Calu3 (cell line): ENCODE measurements around the gene KIF21B. TPM values are rescaled to one million over a fixed set of nuclear protein-coding genes. Genes with fewer than 3 reads are reported as not detected.

Experiments used
- BruUV-seq: library from RNA; stranded (reverse); fragments of 400-500 nt; replicated peaks from 2 replicates; lab custom pipeline; 2021; lab: Mats Ljungman, UMichigan
- CTCF ChIA-PET: fragments of 300-600 bp; sonication (Branson Sonifier 250); formaldehyde crosslinking; loops from one replicate; lab custom pipeline; 2022; ENCODE audit warnings: antibody characterized with exemption; lab: Charles Lee
- DNase-seq: peaks from one replicate; pipeline ENCODE4 v3.0.0; 2022
- H3K27ac Mint-ChIP-seq: one replicate; pipeline ENCODE4 v1.8.0; 2022; ENCODE audit warnings: mixed read lengths; ENCODE audit not compliant: unreplicated experiment
- H3K27me3 Mint-ChIP-seq: one replicate; pipeline ENCODE4 v1.8.0; 2022; ENCODE audit warnings: mixed read lengths; ENCODE audit not compliant: unreplicated experiment
- H3K36me3 Mint-ChIP-seq: one replicate; pipeline ENCODE4 v1.8.0; 2022; ENCODE audit warnings: mild to moderate bottlenecking, moderate library complexity, mixed read lengths; ENCODE audit not compliant: insufficient read depth, unreplicated experiment
- H3K4me1 Mint-ChIP-seq: one replicate; pipeline ENCODE4 v1.8.0; 2022; ENCODE audit warnings: mild to moderate bottlenecking, low read depth, mixed read lengths; ENCODE audit not compliant: unreplicated experiment
- H3K4me3 Mint-ChIP-seq: one replicate; pipeline ENCODE4 v1.8.0; 2022; ENCODE audit warnings: mild to moderate bottlenecking, low read depth, moderate library complexity, mixed read lengths; ENCODE audit not compliant: unreplicated experiment
- H3K9me3 Mint-ChIP-seq: one replicate; pipeline ENCODE4 v1.8.0; 2022; ENCODE audit warnings: low read depth, mixed read lengths; ENCODE audit not compliant: unreplicated experiment
- intact Hi-C: fragments of 100-400 bp; cut with micrococcal nuclease; formaldehyde crosslinking; loops from one replicate; pipeline ENCODE4 v1.10.0; 2022; ENCODE audit not compliant: unreplicated experiment
- total RNA-seq: library from RNA; stranded (reverse); gene quantifications from 2 replicates; pipeline ENCODE4 v1.2.3, GENCODE V29; 2022
- TF ChIP-seq, protein P1 (sequence below): fragments of 200-600 bp; IDR thresholded peaks from one replicate; pipeline ENCODE4 v1.8.0; 2022; ENCODE audit warnings: antibody characterized with exemption; ENCODE audit not compliant: unreplicated experiment

The KIF21B gene
- total RNA-seq, 1 experiment from 2014 or later, result 6.7 TPM

DNA sequence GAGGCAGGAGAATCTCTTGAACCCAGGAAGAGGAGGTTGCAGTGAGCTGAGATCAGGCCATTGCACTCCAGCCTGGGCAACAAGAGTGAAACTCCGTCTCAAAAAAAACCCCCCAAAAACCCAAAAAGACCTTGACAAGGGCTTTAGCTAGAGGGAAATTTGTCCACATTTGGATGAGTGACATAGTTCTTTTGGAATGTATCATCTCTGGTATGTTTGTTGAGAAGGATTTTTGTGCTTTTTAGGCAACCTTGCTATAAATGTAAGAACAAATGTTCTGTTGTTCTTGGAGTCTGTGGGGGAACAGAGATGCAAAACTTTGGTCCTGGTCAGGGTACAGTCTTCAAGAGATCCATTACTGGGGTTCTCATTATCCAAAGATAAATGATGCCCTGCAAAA is 99.9 kb downstream of the KIF21B start:
- intact Hi-C loops, result no loop called here
- no peaks in the 10 kb centered on the region for H3K9me3 Mint-ChIP-seq
- CTCF ChIA-PET, result no interaction called here

DNA sequence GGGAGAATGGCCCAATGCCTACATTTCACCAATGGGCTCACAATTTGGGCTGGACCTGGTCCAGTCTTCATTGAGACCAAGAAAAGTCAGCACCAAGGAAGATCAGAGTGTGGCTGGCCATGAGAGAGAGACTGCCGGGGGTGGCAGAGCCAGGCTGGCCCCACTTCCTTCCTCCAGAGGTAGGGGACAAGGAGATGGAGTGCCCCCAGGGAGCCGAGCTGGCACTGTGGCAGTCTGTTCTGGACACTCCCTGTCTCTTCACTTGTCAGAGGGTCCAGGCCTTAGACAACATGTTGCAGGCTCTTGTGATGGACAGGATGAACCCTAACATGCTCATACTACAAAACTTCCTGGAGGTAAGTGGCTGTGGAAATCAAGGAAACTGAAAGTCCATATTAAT is 101.1 kb downstream of the KIF21B start:
- H3K4me1 Mint-ChIP-seq, result no peaks in the 10 kb centered on the region
- H3K27me3 Mint-ChIP-seq, result no peaks in the 10 kb centered on the region
- CTCF ChIA-PET, result no interaction called here
- intact Hi-C loops, result no loop called here
- no peaks in the 10 kb centered on the region for H3K9me3 Mint-ChIP-seq
- no peak for DNase-seq
- no peak overlapping the region for H3K4me3 Mint-ChIP-seq
- H3K36me3 Mint-ChIP-seq, result peaks cover 28% of the 10 kb centered on the region
- TF ChIP-seq, protein P1, sequence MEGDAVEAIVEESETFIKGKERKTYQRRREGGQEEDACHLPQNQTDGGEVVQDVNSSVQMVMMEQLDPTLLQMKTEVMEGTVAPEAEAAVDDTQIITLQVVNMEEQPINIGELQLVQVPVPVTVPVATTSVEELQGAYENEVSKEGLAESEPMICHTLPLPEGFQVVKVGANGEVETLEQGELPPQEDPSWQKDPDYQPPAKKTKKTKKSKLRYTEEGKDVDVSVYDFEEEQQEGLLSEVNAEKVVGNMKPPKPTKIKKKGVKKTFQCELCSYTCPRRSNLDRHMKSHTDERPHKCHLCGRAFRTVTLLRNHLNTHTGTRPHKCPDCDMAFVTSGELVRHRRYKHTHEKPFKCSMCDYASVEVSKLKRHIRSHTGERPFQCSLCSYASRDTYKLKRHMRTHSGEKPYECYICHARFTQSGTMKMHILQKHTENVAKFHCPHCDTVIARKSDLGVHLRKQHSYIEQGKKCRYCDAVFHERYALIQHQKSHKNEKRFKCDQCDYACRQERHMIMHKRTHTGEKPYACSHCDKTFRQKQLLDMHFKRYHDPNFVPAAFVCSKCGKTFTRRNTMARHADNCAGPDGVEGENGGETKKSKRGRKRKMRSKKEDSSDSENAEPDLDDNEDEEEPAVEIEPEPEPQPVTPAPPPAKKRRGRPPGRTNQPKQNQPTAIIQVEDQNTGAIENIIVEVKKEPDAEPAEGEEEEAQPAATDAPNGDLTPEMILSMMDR, result no peak
- H3K27ac Mint-ChIP-seq, result no peak overlapping the region
- no TSS peak for BruUV-seq

More for the DNA sequence above, 99.9 kb downstream of the KIF21B start:
- no peak overlapping the region for H3K4me3 Mint-ChIP-seq
- H3K27me3 Mint-ChIP-seq, result no peaks in the 10 kb centered on the region
- TF ChIP-seq, protein P1, result no peak
- no peak overlapping the region for H3K27ac Mint-ChIP-seq
- BruUV-seq, result no TSS peak
- no peak for DNase-seq
- no peaks in the 10 kb centered on the region for H3K4me1 Mint-ChIP-seq
- peaks cover 28% of the 10 kb centered on the region for H3K36me3 Mint-ChIP-seq

DNA sequence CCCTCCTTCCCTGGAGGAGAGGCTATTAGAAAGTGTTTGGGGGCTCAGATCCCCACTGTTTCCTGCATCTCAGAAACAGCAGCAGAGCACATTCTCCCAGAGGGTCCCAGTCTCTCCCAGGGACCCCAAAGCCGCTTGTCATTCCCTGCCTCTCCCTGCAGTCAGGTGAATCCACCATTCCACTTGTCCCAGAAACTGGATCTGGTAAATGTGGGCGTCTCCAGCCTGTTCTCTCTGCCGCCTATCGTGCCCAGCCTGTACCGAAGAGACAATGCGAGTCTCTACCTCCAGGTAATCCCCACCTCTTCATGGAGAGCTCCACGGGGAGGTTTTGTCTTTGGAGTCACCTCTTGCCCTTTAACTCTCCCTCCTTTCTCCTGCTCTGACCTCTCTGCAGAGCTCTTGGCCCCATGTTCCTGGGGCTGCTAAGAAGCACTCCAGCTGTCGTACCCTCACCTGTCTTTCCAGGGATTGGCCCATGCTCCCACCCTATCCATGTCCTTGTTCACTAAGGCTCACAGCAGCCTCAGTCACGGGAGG is 101.9 kb downstream of the KIF21B start:
- H3K27ac Mint-ChIP-seq, result peak overlapping the region; percentile 11
- peaks cover 36% of the 10 kb centered on the region for H3K36me3 Mint-ChIP-seq
- no peak overlapping the region for H3K4me3 Mint-ChIP-seq
- CTCF ChIA-PET, result no interaction called here
- H3K4me1 Mint-ChIP-seq, result peaks cover 3% of the 10 kb centered on the region
- TF ChIP-seq, protein P1, result no peak
- intact Hi-C loops, result no loop called here
- no peaks in the 10 kb centered on the region for H3K27me3 Mint-ChIP-seq
- H3K9me3 Mint-ChIP-seq, result no peaks in the 10 kb centered on the region
- no peak for DNase-seq
- no TSS peak for BruUV-seq

Other genes starting within 250 kb of the KIF21B start
- not detected in 2 replicates for gene GPR25, start 150.7 kb downstream of the KIF21B start, total RNA-seq
- 167 and 175 TPM in 2 replicates for gene INAVA, start 128.8 kb downstream of the KIF21B start, total RNA-seq
- not detected in 2 replicates for gene CACNA1S, start 88.7 kb upstream of the KIF21B start, total RNA-seq
- gene ASCL5, start 103.5 kb upstream of the KIF21B start, total RNA-seq, result 0.27 TPM in 1 of 2 replicates, not detected in the other
- 84.0 and 99.5 TPM in 2 replicates for gene TMEM9, start 130.8 kb upstream of the KIF21B start, total RNA-seq
- gene IGFN1, start 167.1 kb upstream of the KIF21B start, total RNA-seq, result not detected in 2 replicates